ENCODE measurements around the gene ADGRD2. TPM values are rescaled to one million over a fixed set of nuclear protein-coding genes. Genes with fewer than 3 reads are reported as not detected.

ADGRD2 gene
- polyA plus RNA-seq, 3 donors, result not detected

GRCh38 chr9:124506433-124506832 is 56.2 kb downstream of the ADGRD2 start:
- Histone ChIP-seq H3K4me1 (ENCODE audit: control insufficient read depth in 1 of 2, insufficient read depth in 2 of 2, low read length in 2 of 2) (peaks cover 4 to 10% of the 10 kb centered on the region in 2 donors), H3K27ac (ENCODE audit: low read depth in 1 of 2, low read length in 2 of 2) (no peak overlapping the region), H3K79me2 (ENCODE audit: insufficient read depth, low read length) (no peaks in the 10 kb centered on the region), H3K9ac (ENCODE audit: insufficient read depth, low read length, poor library complexity, severe bottlenecking) (no peak overlapping the region), H3K4me3 (replicated peaks in 1 of 3; ENCODE audit: low read depth in 2 of 3, low read length in 3 of 3) (no peak overlapping the region), H2AFZ (ENCODE audit: insufficient read depth, low read depth, low read length, poor library complexity, severe bottlenecking) (no peak overlapping the region), H4K20me1 (ENCODE audit: insufficient read depth, low read length) (no peaks in the 10 kb centered on the region), H3K4me2 (replicated peaks; ENCODE audit: extremely low read depth, low read length, poor library complexity, severe bottlenecking) (no peak overlapping the region), H3K36me3 (replicated peaks in 1 of 2; ENCODE audit: control insufficient read depth in 1 of 2, insufficient read depth in 2 of 2, low read length in 2 of 2) (no peaks in the 10 kb centered on the region), H3K9me3 (replicated peaks in 1 of 2; ENCODE audit: control insufficient read depth in 1 of 2, insufficient read depth in 1 of 2, low read length in 2 of 2) (peaks cover 0 to 8% of the 10 kb centered on the region in 2 donors), H3K27me3 (ENCODE audit: control insufficient read depth in 2 of 2, insufficient read depth in 2 of 2, low read length in 2 of 2) (peaks cover 17 to 42% of the 10 kb centered on the region in 2 donors)
- H3K4me1 Mint-ChIP-seq, result peaks cover 6% of the 10 kb centered on the region
- 91% methylated on average over 6 of the region's 8 CpGs for WGBS (ENCODE audit: insufficient coverage)
- intact Hi-C loops (cut with micrococcal nuclease), result no loop called here
- no peak for DNase-seq
- H3K4me3 Mint-ChIP-seq, result no peak overlapping the region
- no peak overlapping the region for H3K27ac Mint-ChIP-seq
- H3K27me3 Mint-ChIP-seq (ENCODE audit: low read depth in 3 of 3), result peaks cover 38 to 56% (median 43%) of the 10 kb centered on the region in 3 donors
- peaks cover 4% of the 10 kb centered on the region in 2 donors for H3K36me3 Mint-ChIP-seq
- H3K9me3 Mint-ChIP-seq, result peaks cover 0 to 12% (median 8%) of the 10 kb centered on the region in 7 donors
- TF ChIP-seq CTCF (IDR thresholded peaks at IDR 0.05), result no peak

DNA sequence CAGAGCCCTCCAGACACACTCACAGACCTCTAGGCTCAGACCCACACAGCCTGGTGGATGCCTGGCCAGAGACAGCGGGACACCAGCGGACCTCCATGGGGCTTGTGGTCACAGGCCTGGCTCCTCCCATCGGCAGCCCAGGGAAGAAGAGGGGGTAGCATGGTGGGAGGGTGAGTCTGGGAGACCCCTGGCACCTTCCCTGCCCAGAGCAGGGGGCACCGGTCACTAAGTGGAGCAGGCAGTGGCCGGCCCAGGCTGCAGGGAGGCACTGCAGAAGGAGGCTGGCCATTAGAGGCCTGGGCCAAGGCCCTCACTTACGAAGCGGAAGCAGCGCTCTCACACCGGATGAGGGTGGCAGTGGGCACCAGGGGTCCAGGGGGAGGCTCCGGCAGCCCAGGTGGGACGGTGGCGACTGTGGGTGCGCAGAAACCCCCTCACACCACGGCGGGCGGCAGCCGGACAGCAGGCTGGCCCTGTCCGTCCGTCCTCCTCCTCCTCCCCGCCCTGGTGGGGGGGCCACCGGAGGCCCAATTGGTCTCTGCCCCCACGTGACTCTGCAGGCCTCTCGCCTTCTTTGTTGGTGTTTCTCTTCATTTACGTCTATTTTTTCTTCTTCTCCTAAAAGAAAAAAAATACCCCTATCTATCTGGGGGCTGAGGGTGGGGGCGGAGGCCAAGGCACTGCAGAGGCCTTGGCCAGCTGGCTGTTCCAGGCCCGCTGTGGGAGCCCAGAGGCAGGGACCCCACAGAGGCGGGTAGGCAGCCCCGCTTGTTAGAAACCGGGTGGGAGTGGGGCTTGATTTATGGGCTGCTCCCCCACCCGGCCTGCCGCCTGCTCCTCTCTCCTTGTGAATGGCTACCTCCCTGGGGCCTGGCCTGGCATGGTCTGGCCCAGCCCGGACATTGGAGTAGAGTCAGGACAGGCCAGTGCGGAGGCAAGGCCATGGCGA is 57.0 kb downstream of the ADGRD2 start, which contains the start of gene NR5A1:
TSS of gene NR5A1 (minus strand) at position 469 of the 949 bp plus-strand sequence. CDS start 4,004 bp downstream, outside the sequence.
- no peak for DNase-seq
- Histone ChIP-seq H3K27me3 (ENCODE audit: control insufficient read depth in 2 of 2, insufficient read depth in 2 of 2, low read length in 2 of 2) (peaks cover 16 to 37% of the 10 kb centered on the region in 2 donors), H2AFZ (ENCODE audit: insufficient read depth, low read depth, low read length, poor library complexity, severe bottlenecking) (no peak within 1 kb of the TSS), H3K27ac (ENCODE audit: low read depth in 1 of 2, low read length in 2 of 2) (no peak within 1 kb of the TSS), H3K4me1 (ENCODE audit: control insufficient read depth in 1 of 2, insufficient read depth in 2 of 2, low read length in 2 of 2) (peaks cover 4 to 10% of the 10 kb centered on the region in 2 donors), H3K9ac (ENCODE audit: insufficient read depth, low read length, poor library complexity, severe bottlenecking) (no peak within 1 kb of the TSS), H3K36me3 (replicated peaks in 1 of 2; ENCODE audit: control insufficient read depth in 1 of 2, insufficient read depth in 2 of 2, low read length in 2 of 2) (no peaks in the 10 kb centered on the region), H3K4me2 (replicated peaks; ENCODE audit: extremely low read depth, low read length, poor library complexity, severe bottlenecking) (no peak within 1 kb of the TSS), H3K9me3 (replicated peaks in 1 of 2; ENCODE audit: control insufficient read depth in 1 of 2, insufficient read depth in 1 of 2, low read length in 2 of 2) (peaks cover 0 to 8% of the 10 kb centered on the region in 2 donors), H3K79me2 (ENCODE audit: insufficient read depth, low read length) (no peaks in the 10 kb centered on the region), H4K20me1 (ENCODE audit: insufficient read depth, low read length) (no peaks in the 10 kb centered on the region), H3K4me3 (replicated peaks in 1 of 3; ENCODE audit: low read depth in 2 of 3, low read length in 3 of 3) (no peak within 1 kb of the TSS)
- Mint-ChIP-seq H3K9me3 (peaks cover 0 to 12% (median 8%) of the 10 kb centered on the region in 7 donors), H3K27ac (no peak within 1 kb of the TSS), H3K27me3 (ENCODE audit: low read depth in 3 of 3) (peaks cover 36 to 54% (median 37%) of the 10 kb centered on the region in 3 donors), H3K36me3 (peaks cover 4% of the 10 kb centered on the region in 2 donors), H3K4me1 (peaks cover 12% of the 10 kb centered on the region), H3K4me3 (no peak within 1 kb of the TSS)
- intact Hi-C loops (cut with micrococcal nuclease), result no loop called here
- TF ChIP-seq CTCF (IDR thresholded peaks at IDR 0.05), result no peak
- WGBS (ENCODE audit: insufficient coverage), result 96% methylated on average over 23 of the region's 34 CpGs

Data from CD14-positive monocyte (primary cell).